Glomerular visceral epithelial cell (primary cell): Measurements from ENCODE around the gene KASH5.
"Not testable (repeated sequence)": the region's sequence is repeated elsewhere in the genome, so short reads cannot be mapped to it uniquely, and the experiment has no call there.

Experiments
- DNase-seq: peaks from one replicate; pipeline ENCODE4 v3.0.0-alpha.2; 2016; ENCODE audit errors: extremely low spot score

The KASH5 gene

GRCh38 chr19:49455773-49456172, 67.7 kb downstream of the KASH5 start:
- DNase-seq, result no peak

- no peak for DNase-seq
These were observed 68.3 kb downstream of the KASH5 start for GRCh38 chr19:49456326-49456725.

- no peak for DNase-seq
These were observed 70.5 kb downstream of the KASH5 start for GRCh38 chr19:49458567-49458903.

GRCh38 chr19:49459388-49459787, 71.3 kb downstream of the KASH5 start:
- DNase-seq, result no peak

GRCh38 chr19:49461130-49461529, 73.1 kb downstream of the KASH5 start:
- DNase-seq, result not testable (repeated sequence)

GRCh38 chr19:49461656-49462055, 73.6 kb downstream of the KASH5 start:
- DNase-seq, result no peak

- DNase-seq, result no peak
These were observed 74.4 kb downstream of the KASH5 start for GRCh38 chr19:49462492-49462891.

GRCh38 chr19:49463960-49464740, 76.1 kb downstream of the KASH5 start:
- no peak for DNase-seq

GRCh38 chr19:49465371-49465770, 77.3 kb downstream of the KASH5 start:
- DNase-seq, result no peak
